Activated naive CD4-positive, alpha-beta T cell treated with anti-CD3 and anti-CD28 coated beads, Interleukin-2, amount 50 U/mL, for 72 hours (primary cell): ENCODE measurements around the gene TRIM54. TPM values are rescaled to one million over a fixed set of nuclear protein-coding genes. Genes with fewer than 3 reads are reported as not detected.

Experiments used
- ATAC-seq, 2 donors: fragments of 150-1000 bp; cut with Tn5 transposase; 2 replicates each; pipeline ENCODE4 v1.10.0; 2021; ENCODE audit warnings: mild to moderate bottlenecking in 2 of 2, moderate library complexity in 2 of 2
- DNase-seq, 2 donors: peaks; one replicate each; pipeline ENCODE4 v3.0.0; 2021 to 2022; ENCODE audit warnings: low spot score in 2 of 2
- H3K27ac Mint-ChIP-seq, 2 donors: one replicate each; pipeline ENCODE4 v1.8.0; 2022; ENCODE audit warnings: mild to moderate bottlenecking in 2 of 2, mixed read lengths in 2 of 2
- H3K36me3 Mint-ChIP-seq, 2 donors: one replicate each; pipeline ENCODE4 v1.8.0; 2022; ENCODE audit warnings: mixed read lengths in 2 of 2
- H3K9me3 Mint-ChIP-seq, 2 donors: one replicate each; pipeline ENCODE4 v1.8.0; 2022; ENCODE audit warnings: mixed read lengths in 2 of 2
- total RNA-seq, 2 donors: library from RNA; stranded (reverse); gene quantifications; one replicate each; pipeline ENCODE4 v1.2.3, GENCODE V29; 2022

The TRIM54 gene, protein sequence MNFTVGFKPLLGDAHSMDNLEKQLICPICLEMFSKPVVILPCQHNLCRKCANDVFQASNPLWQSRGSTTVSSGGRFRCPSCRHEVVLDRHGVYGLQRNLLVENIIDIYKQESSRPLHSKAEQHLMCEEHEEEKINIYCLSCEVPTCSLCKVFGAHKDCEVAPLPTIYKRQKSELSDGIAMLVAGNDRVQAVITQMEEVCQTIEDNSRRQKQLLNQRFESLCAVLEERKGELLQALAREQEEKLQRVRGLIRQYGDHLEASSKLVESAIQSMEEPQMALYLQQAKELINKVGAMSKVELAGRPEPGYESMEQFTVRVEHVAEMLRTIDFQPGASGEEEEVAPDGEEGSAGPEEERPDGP
- not detected for total RNA-seq

DNA sequence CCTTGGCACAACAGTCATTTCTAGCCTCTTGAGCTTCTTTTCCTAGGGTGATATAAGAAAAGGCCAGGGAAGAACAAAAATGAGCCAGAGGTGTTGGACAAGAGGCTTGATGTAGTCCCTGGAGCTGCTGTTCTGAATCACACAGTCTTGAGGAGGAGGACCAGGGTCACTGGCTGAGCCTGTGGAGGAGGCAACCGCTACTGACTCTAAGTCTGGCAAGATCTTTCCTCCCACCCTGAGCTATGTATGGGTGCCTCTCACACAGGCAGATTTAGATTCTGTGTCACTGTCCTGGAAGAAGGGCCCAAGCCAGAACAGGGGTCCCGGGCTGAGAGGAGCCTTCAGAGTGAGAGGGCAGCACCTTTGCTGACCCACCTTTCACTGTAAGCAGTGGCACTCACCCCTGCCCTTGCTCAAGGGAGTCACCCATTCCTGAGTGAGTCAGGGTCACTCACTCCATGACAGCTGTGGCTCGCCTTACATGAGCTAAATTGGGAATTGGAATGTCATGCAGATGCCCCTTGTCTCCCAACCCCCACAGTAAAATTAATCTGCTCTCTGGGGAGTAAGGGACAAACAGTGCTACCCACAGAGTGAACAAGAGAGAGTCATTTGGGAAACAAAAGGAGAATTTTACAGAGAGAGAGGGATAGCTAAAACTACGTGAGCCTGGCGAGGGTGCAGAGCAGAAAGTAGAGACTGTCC lies at the start of gene TRIM54:
Gene TRIM54, plus strand, starts transcription at position 575 of the 705 bp plus-strand sequence. CDS start 303 bp downstream, outside the sequence.
- no peak for ATAC-seq
- DNase-seq, result no peak
- Mint-ChIP-seq H3K36me3 (no peaks in the 10 kb centered on the region), H3K9me3 (no peaks in the 10 kb centered on the region), H3K27ac (peak within 1 kb of the TSS in 1 of 2 donors; percentile 64)

DNA sequence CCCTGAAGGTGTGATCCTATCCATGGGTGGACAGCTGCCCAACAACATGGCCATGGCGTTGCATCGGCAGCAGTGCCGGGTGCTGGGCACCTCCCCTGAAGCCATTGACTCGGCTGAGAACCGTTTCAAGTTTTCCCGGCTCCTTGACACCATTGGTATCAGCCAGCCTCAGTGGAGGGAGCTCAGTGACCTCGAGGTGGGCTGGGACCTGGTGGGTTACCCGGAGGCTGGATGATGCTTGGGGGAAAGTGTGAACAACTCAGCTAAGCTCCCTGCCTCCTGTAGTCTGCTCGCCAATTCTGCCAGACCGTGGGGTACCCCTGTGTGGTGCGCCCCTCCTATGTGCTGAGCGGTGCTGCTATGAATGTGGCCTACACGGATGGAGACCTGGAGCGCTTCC lies 48.9 kb upstream of the TRIM54 start:
- DNase-seq (no peak), ATAC-seq (no peak)
- peaks cover 16 to 37% of the 10 kb centered on the region in 2 donors for H3K36me3 Mint-ChIP-seq
- peak overlapping the region in 1 of 2 donors; percentile 28 for H3K27ac Mint-ChIP-seq
- no peaks in the 10 kb centered on the region for H3K9me3 Mint-ChIP-seq

DNA sequence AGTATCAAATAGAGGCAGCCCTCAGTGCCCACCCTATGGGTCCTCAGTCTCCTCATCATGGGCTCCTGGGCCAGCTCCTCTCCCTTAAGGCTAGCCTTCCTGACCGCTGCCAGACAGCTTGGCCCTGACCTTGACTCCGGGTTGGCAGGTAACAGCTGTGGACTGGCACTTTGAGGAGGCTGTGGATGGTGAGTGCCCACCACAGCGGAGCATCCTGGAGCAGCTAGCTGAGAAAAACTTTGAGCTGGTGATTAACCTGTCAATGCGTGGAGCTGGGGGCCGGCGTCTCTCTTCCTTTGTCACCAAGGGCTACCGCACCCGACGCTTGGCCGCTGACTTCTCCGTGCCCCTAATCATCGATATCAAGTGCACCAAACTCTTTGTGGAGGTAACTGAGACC lies 46.1 kb upstream of the TRIM54 start:
- Mint-ChIP-seq H3K27ac (peak overlapping the region; percentile 19 to 33), H3K9me3 (no peaks in the 10 kb centered on the region), H3K36me3 (peaks cover 26 to 44% of the 10 kb centered on the region in 2 donors)
- DNase-seq (no peak), ATAC-seq (no peak)

DNA sequence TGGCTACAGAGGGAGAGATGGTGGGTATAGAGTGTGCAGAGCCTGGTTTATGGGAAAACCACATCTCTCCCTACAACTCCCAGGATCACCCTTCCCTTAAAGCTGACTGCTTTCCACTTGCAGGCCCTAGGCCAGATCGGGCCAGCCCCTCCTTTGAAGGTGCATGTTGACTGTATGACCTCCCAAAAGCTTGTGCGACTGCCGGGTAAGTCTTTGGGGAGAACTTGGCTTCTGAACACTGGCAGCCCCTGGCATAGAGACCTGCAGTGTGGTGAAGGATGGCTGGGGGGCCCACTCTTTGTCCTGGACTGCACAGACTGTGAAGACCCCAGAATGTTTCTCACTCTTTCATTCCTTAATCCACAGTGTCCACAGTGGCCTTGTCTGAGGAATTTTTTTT lies 45.6 kb upstream of the TRIM54 start:
- H3K36me3 Mint-ChIP-seq, result peaks cover 26 to 43% of the 10 kb centered on the region in 2 donors
- H3K9me3 Mint-ChIP-seq, result no peaks in the 10 kb centered on the region
- peak overlapping the region; percentile 19 to 33 for H3K27ac Mint-ChIP-seq
- DNase-seq (no peak), ATAC-seq (no peak)

DNA sequence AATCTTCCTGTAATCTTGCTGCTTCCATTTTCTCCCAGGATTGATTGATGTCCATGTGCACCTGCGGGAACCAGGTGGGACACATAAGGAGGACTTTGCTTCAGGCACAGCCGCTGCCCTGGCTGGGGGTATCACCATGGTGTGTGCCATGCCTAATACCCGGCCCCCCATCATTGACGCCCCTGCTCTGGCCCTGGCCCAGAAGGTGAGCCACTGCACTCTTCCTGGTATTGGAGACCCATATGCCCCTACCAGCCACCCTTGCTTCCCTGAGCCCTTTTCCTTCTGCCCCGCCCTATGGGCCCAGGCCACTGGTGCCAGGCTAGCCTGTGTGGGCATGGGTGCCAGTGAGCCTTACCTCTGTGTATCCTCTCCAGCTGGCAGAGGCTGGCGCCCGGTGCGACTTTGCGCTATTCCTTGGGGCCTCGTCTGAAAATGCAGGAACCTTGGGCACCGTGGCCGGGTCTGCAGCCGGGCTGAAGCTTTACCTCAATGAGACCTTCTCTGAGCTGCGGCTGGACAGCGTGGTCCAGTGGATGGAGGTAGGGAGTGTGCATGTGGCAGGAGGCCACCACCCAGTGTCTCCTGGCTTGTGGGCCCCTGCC lies 44.8 kb upstream of the TRIM54 start:
- Mint-ChIP-seq H3K36me3 (peaks cover 26 to 48% of the 10 kb centered on the region in 2 donors), H3K9me3 (no peaks in the 10 kb centered on the region), H3K27ac (no peak overlapping the region)
- no peak for DNase-seq
- ATAC-seq, result no peak

DNA sequence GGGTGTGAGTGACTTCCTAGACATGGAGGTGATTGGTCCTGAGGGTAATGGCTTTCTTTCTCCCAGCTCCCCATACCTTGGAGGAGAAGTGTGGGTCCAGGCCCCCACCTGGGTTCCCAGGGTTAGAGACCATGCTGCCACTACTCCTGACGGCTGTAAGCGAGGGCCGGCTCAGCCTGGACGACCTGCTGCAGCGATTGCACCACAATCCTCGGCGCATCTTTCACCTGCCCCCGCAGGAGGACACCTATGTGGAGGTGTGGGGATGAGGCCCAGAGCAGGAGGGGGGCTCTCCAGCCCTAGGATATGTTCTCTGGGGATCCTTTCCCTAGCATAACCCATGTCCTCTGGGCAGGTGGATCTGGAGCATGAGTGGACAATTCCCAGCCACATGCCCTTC lies 43.3 kb upstream of the TRIM54 start:
- no peak for ATAC-seq
- H3K36me3 Mint-ChIP-seq, result peaks cover 23 to 35% of the 10 kb centered on the region in 2 donors
- no peak for DNase-seq
- H3K9me3 Mint-ChIP-seq, result no peaks in the 10 kb centered on the region
- peak overlapping the region in 1 of 2 donors; percentile 25 for H3K27ac Mint-ChIP-seq

DNA sequence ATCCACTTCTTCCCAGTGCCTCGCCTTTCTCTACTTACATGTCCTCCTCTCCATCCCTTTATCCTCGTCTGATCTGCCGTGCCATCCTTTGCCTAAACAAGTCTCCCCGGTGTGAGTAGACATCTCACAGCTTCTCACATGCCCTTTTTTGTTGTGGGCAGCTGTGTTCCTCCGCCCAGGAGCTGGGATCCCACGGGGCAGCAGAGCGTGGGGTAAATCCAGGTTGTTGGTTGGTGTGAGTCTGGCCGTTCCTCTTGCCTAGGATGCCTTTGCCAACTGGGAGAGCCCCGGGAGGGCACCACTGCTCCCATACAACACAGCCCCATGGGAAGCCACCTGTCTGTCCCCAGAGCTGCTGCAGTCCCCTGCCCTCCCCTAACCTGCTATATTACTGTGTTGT lies 41.8 kb upstream of the TRIM54 start:
- Mint-ChIP-seq H3K9me3 (no peaks in the 10 kb centered on the region), H3K36me3 (peaks cover 27 to 29% of the 10 kb centered on the region in 2 donors), H3K27ac (peak overlapping the region in 1 of 2 donors; percentile 45)
- ATAC-seq (no peak), DNase-seq (no peak)

DNA sequence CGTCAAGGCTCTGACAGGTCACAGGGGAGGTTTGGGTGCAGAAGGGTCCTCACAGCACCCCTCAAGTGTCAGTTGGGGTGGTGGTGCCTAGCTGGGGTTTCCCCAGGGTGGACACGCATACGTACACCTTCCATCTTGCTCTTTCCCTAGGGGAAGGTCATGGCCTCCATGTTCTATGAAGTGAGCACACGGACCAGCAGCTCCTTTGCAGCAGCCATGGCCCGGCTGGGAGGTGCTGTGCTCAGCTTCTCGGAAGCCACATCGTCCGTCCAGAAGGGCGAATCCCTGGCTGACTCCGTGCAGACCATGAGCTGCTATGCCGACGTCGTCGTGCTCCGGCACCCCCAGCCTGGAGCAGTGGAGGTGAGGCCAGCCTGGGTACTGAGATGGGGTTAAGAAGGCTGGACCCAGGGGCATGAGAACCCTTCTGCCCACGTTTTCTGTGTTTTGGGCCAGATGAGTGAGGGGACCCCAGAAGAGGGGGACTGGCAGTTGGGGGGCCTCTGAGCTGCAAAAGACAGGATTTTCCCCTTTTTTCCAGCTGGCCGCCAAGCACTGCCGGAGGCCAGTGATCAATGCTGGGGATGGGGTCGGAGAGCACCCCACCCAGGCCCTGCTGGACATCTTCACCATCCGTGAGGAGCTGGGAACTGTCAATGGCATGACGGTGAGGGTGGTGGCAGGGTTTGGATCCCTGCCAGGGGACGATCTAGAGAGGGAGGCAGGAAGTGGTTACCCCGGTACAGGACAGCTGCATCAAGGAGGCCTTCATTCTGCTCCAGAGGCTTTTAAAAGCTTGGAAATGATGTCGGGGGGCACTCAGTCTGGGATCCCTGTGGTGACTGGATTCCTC lies 40.2 kb upstream of the TRIM54 start:
- peak in 1 of 2 donors; percentile 20 for ATAC-seq
- H3K36me3 Mint-ChIP-seq, result peaks cover 22 to 24% of the 10 kb centered on the region in 2 donors
- H3K27ac Mint-ChIP-seq, result peak overlapping the region; percentile 45 to 84

DNA sequence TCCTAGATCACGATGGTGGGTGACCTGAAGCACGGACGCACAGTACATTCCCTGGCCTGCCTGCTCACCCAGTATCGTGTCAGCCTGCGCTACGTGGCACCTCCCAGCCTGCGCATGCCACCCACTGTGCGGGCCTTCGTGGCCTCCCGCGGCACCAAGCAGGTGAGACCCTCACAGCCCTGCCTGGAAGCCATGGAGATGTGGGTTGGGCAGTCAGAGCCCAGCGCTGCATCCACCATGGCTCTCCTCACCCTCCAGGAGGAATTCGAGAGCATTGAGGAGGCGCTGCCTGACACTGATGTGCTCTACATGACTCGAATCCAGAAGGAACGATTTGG lies 39.6 kb upstream of the TRIM54 start:
- no peak overlapping the region for H3K27ac Mint-ChIP-seq
- ATAC-seq, result no peak
- no peaks in the 10 kb centered on the region for H3K9me3 Mint-ChIP-seq
- H3K36me3 Mint-ChIP-seq, result peaks cover 16 to 18% of the 10 kb centered on the region in 2 donors
- DNase-seq, result no peak

More for the DNA sequence above, 40.2 kb upstream of the TRIM54 start:
- H3K9me3 Mint-ChIP-seq, result no peaks in the 10 kb centered on the region
- DNase-seq, result no peak

DNA sequence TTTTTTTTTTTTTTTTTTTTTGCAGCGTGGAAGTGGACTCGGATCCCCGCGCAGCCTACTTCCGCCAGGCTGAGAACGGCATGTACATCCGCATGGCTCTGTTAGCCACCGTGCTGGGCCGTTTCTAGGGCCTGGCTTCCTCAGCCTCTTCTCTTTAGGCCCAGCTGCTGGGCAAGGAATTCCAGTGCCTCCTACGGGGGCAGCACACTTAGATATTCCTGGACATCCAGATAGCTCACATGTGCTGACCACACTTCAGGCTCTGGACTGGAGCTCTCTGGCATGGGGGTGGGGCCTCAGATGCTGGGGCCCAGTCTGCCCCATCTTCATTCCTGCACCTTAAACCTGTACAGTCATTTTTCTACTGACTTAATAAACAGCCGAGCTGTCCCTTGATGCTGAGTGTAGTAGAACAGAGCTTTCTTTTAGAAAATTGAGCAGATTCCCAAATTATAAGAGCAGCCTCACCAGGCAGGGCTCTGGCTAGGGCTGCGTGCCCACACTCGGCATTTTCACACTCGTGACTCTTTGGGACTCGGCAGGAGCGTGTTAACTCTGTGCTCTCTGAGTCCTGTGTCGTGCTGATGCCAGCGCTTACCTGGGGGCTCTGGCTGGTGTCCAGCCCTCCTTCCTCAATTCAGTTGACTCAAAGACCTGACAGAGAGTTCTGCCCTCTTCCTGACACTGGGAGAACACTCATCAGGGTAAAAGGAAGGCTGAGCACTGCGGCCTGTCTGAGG lies 38.7 kb upstream of the TRIM54 start:
- ATAC-seq, result no peak
- no peak for DNase-seq
- Mint-ChIP-seq H3K9me3 (no peaks in the 10 kb centered on the region), H3K27ac (peak overlapping the region in 1 of 2 donors; percentile 77), H3K36me3 (peaks cover 13 to 14% of the 10 kb centered on the region in 2 donors)

DNA sequence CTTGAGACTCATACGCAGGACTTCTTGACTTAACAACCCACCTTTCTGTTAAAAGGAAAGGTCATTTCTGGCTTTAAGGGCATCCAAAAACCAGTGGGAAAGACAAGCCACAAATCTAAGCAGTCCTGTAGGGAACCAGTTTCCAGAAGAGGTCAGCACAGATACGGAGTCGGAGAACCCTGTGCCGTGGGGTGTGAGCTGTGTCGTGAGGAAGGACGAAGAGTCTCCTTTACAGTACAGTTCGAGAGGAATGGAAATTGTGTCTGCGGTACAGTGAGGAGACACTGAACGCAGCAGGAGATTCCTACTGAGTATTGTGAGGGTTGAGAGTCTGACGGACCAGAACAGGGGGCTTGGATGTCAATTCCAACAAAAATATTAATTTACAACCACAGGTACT lies 37.1 kb upstream of the TRIM54 start:
- DNase-seq (no peak), ATAC-seq (no peak)
- H3K9me3 Mint-ChIP-seq, result no peaks in the 10 kb centered on the region
- no peak overlapping the region for H3K27ac Mint-ChIP-seq
- peaks cover 8 to 11% of the 10 kb centered on the region in 2 donors for H3K36me3 Mint-ChIP-seq

DNA sequence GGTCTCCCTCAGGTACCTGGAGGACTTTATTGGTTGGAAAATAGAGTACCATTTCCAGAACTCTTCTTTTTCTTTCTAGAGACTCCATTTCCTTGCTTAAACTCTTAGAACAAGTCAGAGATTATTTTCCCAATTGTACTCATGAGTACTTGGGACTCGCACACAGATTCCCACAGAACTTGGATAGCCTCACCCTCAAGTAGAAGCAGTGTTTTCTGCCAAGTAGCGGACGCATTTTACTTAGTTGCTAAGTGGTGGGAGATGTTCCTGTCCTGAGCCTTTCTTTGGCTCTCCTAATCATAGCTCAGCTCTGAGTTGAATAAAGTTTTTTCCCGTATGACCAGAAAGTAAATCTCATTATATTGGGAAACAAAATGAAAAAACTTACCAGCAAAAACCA lies 36.6 kb upstream of the TRIM54 start:
- Mint-ChIP-seq H3K9me3 (no peaks in the 10 kb centered on the region), H3K36me3 (peaks cover 6 to 8% of the 10 kb centered on the region in 2 donors), H3K27ac (no peak overlapping the region)
- DNase-seq (no peak), ATAC-seq (no peak)

DNA sequence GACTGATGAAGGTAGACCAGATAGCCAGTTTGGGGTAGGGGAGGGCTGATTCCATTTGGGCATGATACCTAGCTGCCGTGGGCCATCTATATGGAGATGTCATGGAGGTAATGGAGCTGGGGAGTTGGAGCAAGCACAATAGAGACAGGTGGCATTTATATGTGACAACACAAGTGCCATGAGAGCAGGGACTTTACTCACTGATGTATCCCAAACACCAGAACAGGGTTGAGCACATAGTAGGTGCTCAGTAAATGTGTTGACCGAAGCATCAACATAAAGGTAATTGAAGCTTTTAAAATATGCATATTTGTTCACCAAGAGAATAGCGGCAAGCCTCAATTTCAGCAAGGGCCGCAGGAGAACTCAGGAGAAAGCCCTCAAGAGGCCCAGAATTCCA lies 34.3 kb upstream of the TRIM54 start:
- DNase-seq, result no peak
- no peak overlapping the region for H3K27ac Mint-ChIP-seq
- ATAC-seq, result no peak
- peaks cover 0 to 5% of the 10 kb centered on the region in 2 donors for H3K36me3 Mint-ChIP-seq
- no peaks in the 10 kb centered on the region for H3K9me3 Mint-ChIP-seq

DNA sequence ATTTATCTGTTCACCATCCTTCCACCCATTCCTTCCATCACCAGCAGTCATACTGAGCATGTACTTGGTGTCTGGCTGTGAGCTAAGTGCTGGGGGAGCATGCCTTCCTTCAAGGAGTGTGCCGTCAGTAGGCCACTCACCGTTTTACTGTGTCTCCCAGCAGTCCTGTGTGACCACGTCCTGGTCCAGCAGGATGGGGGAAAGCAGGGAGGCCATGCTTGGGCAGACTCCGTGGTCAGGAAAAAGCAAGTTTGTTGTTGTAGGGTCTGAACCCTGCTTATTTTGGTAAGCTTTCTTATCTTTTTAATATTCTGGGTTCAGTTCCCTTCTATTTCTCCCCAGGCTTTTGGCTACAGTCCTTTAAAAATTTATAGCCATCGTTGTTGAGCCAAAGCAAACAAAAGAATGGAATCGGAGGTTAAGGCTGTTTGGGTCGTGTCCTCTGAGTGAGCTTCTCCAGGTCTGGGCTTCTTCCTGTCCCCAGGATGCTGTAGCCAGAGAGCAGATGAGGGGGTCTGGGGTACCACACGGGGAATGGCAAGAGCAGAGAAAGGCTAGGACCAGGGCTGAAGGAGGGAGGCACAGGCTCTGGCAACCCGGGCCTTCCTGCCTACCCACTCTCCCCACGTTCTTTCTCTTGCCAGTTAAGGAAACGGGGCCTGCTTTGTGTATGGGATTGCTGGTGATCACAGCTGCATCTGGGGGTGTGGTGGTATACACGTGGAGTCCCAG lies 32.9 kb upstream of the TRIM54 start:
- H3K9me3 Mint-ChIP-seq, result no peaks in the 10 kb centered on the region
- no peaks in the 10 kb centered on the region for H3K36me3 Mint-ChIP-seq
- DNase-seq (no peak), ATAC-seq (no peak)
- H3K27ac Mint-ChIP-seq, result no peak overlapping the region

DNA sequence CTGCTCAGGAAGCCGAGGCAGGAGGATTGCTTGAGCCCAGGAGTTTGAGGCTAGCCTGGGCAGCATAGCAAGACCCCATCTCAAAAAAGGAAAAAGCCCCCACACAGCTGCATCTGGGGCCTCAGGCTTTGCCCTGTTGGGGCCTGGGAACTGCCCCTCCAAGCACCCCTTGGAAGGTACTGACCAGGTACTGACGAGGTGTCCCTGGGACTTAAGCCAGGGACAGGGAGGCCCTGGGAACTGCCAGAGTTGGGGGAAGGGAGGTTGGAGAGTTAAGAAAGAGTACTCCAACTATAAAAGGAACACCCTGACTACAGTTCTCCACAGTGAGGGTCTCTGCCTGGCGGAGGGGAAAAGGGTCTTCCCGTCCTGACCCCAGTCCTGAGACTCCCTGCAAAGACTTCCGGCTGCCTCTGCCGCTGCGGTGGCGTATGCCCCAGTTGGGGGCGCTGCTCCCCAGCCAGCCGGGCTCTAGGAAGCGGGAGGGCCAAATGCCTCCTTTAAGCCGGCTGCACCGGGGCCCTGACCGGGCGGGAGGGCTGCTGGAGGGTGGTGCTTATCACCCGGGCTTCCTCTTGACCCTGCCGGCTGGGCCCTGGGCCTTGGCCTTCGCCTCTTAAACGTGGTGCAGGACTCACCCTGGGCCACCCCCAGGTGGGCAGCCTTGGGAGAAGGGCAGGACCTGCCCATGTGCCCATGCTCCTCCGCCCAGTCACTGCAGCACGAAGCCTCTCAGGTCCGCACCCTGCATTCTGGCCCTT lies 32.2 kb upstream of the TRIM54 start:
- Mint-ChIP-seq H3K36me3 (no peaks in the 10 kb centered on the region), H3K27ac (no peak overlapping the region), H3K9me3 (no peaks in the 10 kb centered on the region)
- peak; percentile 86 for ATAC-seq
- peak in 1 of 2 donors; percentile 79 for DNase-seq
